Trophoblast cell (in vitro differentiated cells and primary cell): ENCODE measurements around the gene MEIKIN.

Source experiments
- DNase-seq, 2 donors: peaks; one replicate each; pipeline ENCODE4 v3.0.0-alpha.2; 2016
- H2AFZ ChIP-seq: 2 replicates; pipeline ENCODE4 v1.6.1; 2013; ENCODE audit warnings: low read length, moderate library complexity, mild to moderate bottlenecking; ENCODE audit not compliant: insufficient read depth, poor library complexity
- H2AK5ac ChIP-seq: 2 replicates; pipeline ENCODE4 v1.6.1; 2013; ENCODE audit warnings: mild to moderate bottlenecking, low read length
- H2BK120ac ChIP-seq: 2 replicates; pipeline ENCODE4 v1.6.1; 2013; ENCODE audit warnings: low read length, mild to moderate bottlenecking, moderate library complexity; ENCODE audit not compliant: insufficient read depth, poor library complexity
- H2BK12ac ChIP-seq: 2 replicates; pipeline ENCODE4 v1.6.1; 2013; ENCODE audit warnings: mild to moderate bottlenecking, low read length, moderate library complexity
- H2BK5ac ChIP-seq: 2 replicates; pipeline ENCODE4 v1.6.1; 2013; ENCODE audit warnings: low read length, low read depth, moderate library complexity, mild to moderate bottlenecking; ENCODE audit not compliant: poor library complexity
- H3K14ac ChIP-seq: 2 replicates; pipeline ENCODE4 v1.6.1; 2013; ENCODE audit warnings: mild to moderate bottlenecking, low read length
- H3K18ac ChIP-seq: 2 replicates; pipeline ENCODE4 v1.6.1; 2013; ENCODE audit warnings: mild to moderate bottlenecking, low read length
- H3K23ac ChIP-seq: 2 replicates; pipeline ENCODE4 v1.6.1; 2013; ENCODE audit warnings: low read length
- H3K27ac ChIP-seq: 2 replicates; pipeline ENCODE4 v1.5.1; 2013; ENCODE audit warnings: low read depth, mild to moderate bottlenecking, inconsistent platforms, low read length, moderate library complexity
- H3K27me3 ChIP-seq: 2 replicates; pipeline ENCODE4 v1.6.1; 2013; ENCODE audit warnings: inconsistent platforms, mild to moderate bottlenecking, low read length, moderate library complexity; ENCODE audit not compliant: insufficient read depth
- H3K36me3 ChIP-seq, 2 experiments: 1 replicate in 1 of 2; 2 replicates in 1 of 2; pipeline ENCODE4 v1.6.1; 2013; ENCODE audit warnings: low read length in 2 of 2, mild to moderate bottlenecking in 2 of 2, moderate library complexity in 1 of 2; ENCODE audit not compliant: insufficient read depth in 2 of 2, control insufficient read depth in 1 of 2
- H3K4ac ChIP-seq: 2 replicates; pipeline ENCODE4 v1.6.1; 2013; ENCODE audit warnings: low read depth, mild to moderate bottlenecking, low read length, moderate library complexity
- H3K4me1 ChIP-seq, 2 experiments: 1 replicate in 1 of 2; 2 replicates in 1 of 2; pipeline ENCODE4 v1.6.1; 2013; ENCODE audit warnings: low read length in 2 of 2, mild to moderate bottlenecking in 2 of 2, moderate library complexity in 1 of 2; ENCODE audit not compliant: insufficient read depth in 2 of 2, control insufficient read depth in 1 of 2
- H3K4me2 ChIP-seq: 2 replicates; pipeline ENCODE4 v1.6.1; 2013; ENCODE audit warnings: inconsistent platforms, mild to moderate bottlenecking, low read length, moderate library complexity
- H3K4me3 ChIP-seq: 2 replicates; pipeline ENCODE4 v1.5.1; 2013; ENCODE audit warnings: mild to moderate bottlenecking, low read depth, low read length, inconsistent platforms
- H3K79me1 ChIP-seq: one replicate; pipeline ENCODE4 v1.6.1; 2013; ENCODE audit warnings: low read length
- H3K79me2 ChIP-seq: 2 replicates; pipeline ENCODE4 v1.6.1; 2013; ENCODE audit warnings: low read length, mild to moderate bottlenecking; ENCODE audit not compliant: control insufficient read depth, insufficient read depth, poor library complexity
- H3K9ac ChIP-seq: 2 replicates; pipeline ENCODE4 v1.6.1; 2013; ENCODE audit warnings: mild to moderate bottlenecking, low read length
- H3K9me3 ChIP-seq: 2 replicates; pipeline ENCODE4 v1.6.1; 2013; ENCODE audit warnings: low read depth, mild to moderate bottlenecking, control low read depth, inconsistent platforms, low read length; ENCODE audit not compliant: insufficient read depth
- H4K12ac ChIP-seq: 2 replicates; pipeline ENCODE4 v1.6.1; 2013; ENCODE audit warnings: low read depth, mild to moderate bottlenecking, low read length, moderate library complexity
- H4K8ac ChIP-seq: 2 replicates; pipeline ENCODE4 v1.6.1; 2013; ENCODE audit warnings: low read depth, mild to moderate bottlenecking, low read length, moderate library complexity
- H4K91ac ChIP-seq: one replicate; pipeline ENCODE4 v1.6.1; 2013; ENCODE audit warnings: low read depth, mild to moderate bottlenecking, low read length, moderate library complexity
- WGBS: extraction: QIAGEN DNeasy Blood & Tissue Kit; methylation state at CpG from one replicate; pipeline ENCODE4 v1.1.7; 2013; ENCODE audit warnings: missing lambda C conversion rate; ENCODE audit not compliant: insufficient read length, insufficient coverage; ENCODE audit errors: extremely low coverage; 5-methylcytosine and 5-hydroxymethylcytosine counted together

MEIKIN gene

DNA sequence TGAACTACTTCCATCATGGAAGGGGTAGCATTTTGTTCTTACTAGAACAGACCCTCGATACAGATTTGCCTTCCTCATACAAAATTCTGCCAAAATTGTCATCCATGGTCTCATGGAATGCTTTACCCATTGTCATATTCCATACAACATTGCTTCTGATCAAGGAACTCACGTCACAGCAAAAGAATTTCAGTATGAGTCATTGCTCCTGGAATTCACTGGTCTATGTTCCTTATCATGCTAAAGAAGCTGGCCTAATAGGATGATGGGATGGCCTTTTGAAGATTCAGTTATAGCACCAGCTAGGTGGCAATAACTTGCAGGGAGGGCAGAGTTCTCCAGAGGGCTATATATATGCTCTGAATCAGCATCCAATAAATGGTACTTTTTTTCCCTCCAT is 130.5 kb downstream of the MEIKIN start:
- Histone ChIP-seq H2AFZ (no peak overlapping the region), H2BK12ac (no peak overlapping the region), H3K9me3 (no peaks in the 10 kb centered on the region), H3K4ac (no peak overlapping the region), H3K27ac (no peak overlapping the region), H2BK5ac (no peak overlapping the region), H3K4me1 (peaks cover 0 to 4% of the 10 kb centered on the region in 2 experiments), H3K18ac (no peak overlapping the region), H3K27me3 (no peaks in the 10 kb centered on the region), H3K4me3 (no peak overlapping the region), H3K23ac (no peak overlapping the region), H3K36me3 (no peaks in the 10 kb centered on the region), H4K8ac (no peak overlapping the region), H3K79me2 (no peaks in the 10 kb centered on the region), H3K79me1 (peaks cover 2% of the 10 kb centered on the region), H3K14ac (no peak overlapping the region), H3K9ac (no peak overlapping the region), H2BK120ac (no peak overlapping the region), H3K4me2 (no peak overlapping the region), H4K91ac (no peak overlapping the region), H4K12ac (no peak overlapping the region), H2AK5ac (no peak overlapping the region)
- DNase-seq = peak; percentile 53 to 87
- no CpG with 5 or more reads among the region's 2 CpGs for WGBS

- Histone ChIP-seq H4K8ac (no peak overlapping the region), H3K4me2 (no peak overlapping the region), H3K79me1 (peaks cover 2% of the 10 kb centered on the region), H3K4ac (no peak overlapping the region), H3K4me1 (peaks cover 0 to 4% of the 10 kb centered on the region in 2 experiments), H2BK120ac (no peak overlapping the region), H3K23ac (no peak overlapping the region), H4K12ac (no peak overlapping the region), H3K14ac (no peak overlapping the region), H3K9ac (no peak overlapping the region), H3K9me3 (no peaks in the 10 kb centered on the region), H2AFZ (no peak overlapping the region), H2AK5ac (no peak overlapping the region), H2BK12ac (no peak overlapping the region), H3K27me3 (no peaks in the 10 kb centered on the region), H3K4me3 (no peak overlapping the region), H3K79me2 (no peaks in the 10 kb centered on the region), H3K18ac (no peak overlapping the region), H3K36me3 (no peaks in the 10 kb centered on the region), H3K27ac (no peak overlapping the region), H4K91ac (no peak overlapping the region), H2BK5ac (no peak overlapping the region)
- DNase-seq = no peak
- no CpG with 5 or more reads among the region's 4 CpGs for WGBS
Measured at GRCh38 chr5:131812371-131813160, 132.9 kb downstream of the MEIKIN start.

- WGBS = no CpG with 5 or more reads among the region's 3 CpGs
- Histone ChIP-seq H3K9me3 (no peaks in the 10 kb centered on the region), H3K4me1 (peaks cover 0 to 4% of the 10 kb centered on the region in 2 experiments)
Measured at GRCh38 chr5:131810510-131811249, 134.8 kb downstream of the MEIKIN start.

GRCh38 chr5:131796793-131797693 is 148.4 kb downstream of the MEIKIN start, which contains the start of gene FNIP1:
Gene FNIP1, minus strand, starts transcription at chr5:131797017. Its CDS starts 96 bp downstream, at chr5:131796921.
- H3K4ac ChIP-seq = peak within 1 kb of the TSS; percentile 90

More at GRCh38 chr5:131810510-131811249, 134.8 kb downstream of the MEIKIN start:
- Histone ChIP-seq H2BK12ac (no peak overlapping the region), H3K4me3 (no peak overlapping the region), H3K79me2 (no peaks in the 10 kb centered on the region), H2BK120ac (no peak overlapping the region), H3K9ac (no peak overlapping the region), H3K79me1 (peaks cover 2% of the 10 kb centered on the region), H4K12ac (no peak overlapping the region), H2AFZ (no peak overlapping the region), H2AK5ac (no peak overlapping the region), H3K27me3 (no peaks in the 10 kb centered on the region), H3K18ac (no peak overlapping the region), H3K4me2 (no peak overlapping the region), H3K4ac (no peak overlapping the region), H4K8ac (no peak overlapping the region), H3K14ac (no peak overlapping the region), H4K91ac (no peak overlapping the region), H2BK5ac (no peak overlapping the region), H3K27ac (no peak overlapping the region), H3K36me3 (no peaks in the 10 kb centered on the region), H3K23ac (no peak overlapping the region)
- DNase-seq = peak in 1 of 2 donors; percentile 33

More at GRCh38 chr5:131796793-131797693, 148.4 kb downstream of the MEIKIN start, which contains the start of gene FNIP1:
- no CpG with 5 or more reads among the region's 79 CpGs for WGBS
- H3K9me3 ChIP-seq = peaks cover 2% of the 10 kb centered on the region
- H3K36me3 ChIP-seq = no peaks in the 10 kb centered on the region
- peak within 1 kb of the TSS; percentile 90 for H2BK5ac ChIP-seq
- H3K14ac ChIP-seq = peak within 1 kb of the TSS; percentile 87
- H3K79me2 ChIP-seq = peaks cover 12% of the 10 kb centered on the region
- peak within 1 kb of the TSS; percentile 69 for H3K27ac ChIP-seq
- no peaks in the 10 kb centered on the region for H3K4me1 ChIP-seq
- H2BK12ac ChIP-seq = peak within 1 kb of the TSS; percentile 45
- peak within 1 kb of the TSS; percentile 95 for H3K4me3 ChIP-seq
- H2BK120ac ChIP-seq = peak within 1 kb of the TSS; percentile 15
- H3K79me1 ChIP-seq = peaks cover 11% of the 10 kb centered on the region
- H3K18ac ChIP-seq = peak within 1 kb of the TSS; percentile 92
- peak within 1 kb of the TSS; percentile 57 for H4K12ac ChIP-seq
- H3K23ac ChIP-seq = no peak within 1 kb of the TSS
- peak within 1 kb of the TSS; percentile 90 for H3K4me2 ChIP-seq
- peak within 1 kb of the TSS; percentile 93 for H4K8ac ChIP-seq
- H3K9ac ChIP-seq = peak within 1 kb of the TSS; percentile 92
- peak; percentile 98 to 99 for DNase-seq
- H3K27me3 ChIP-seq = no peaks in the 10 kb centered on the region
- peak within 1 kb of the TSS; percentile 85 for H2AFZ ChIP-seq
- H4K91ac ChIP-seq = peak within 1 kb of the TSS; percentile 68
- H2AK5ac ChIP-seq = peak within 1 kb of the TSS; percentile 5
